CD4-positive, CD25-positive, alpha-beta regulatory T cell (primary cell): ENCODE measurements around the gene CPNE5. TPM values are rescaled to one million over a fixed set of nuclear protein-coding genes. Genes with fewer than 3 reads are reported as not detected.
A peak's percentile ranks its signal among the peaks of the same experiment; 100 is the strongest.

ENCODE experiments used
- ATAC-seq, 2 donors: fragments of 150-1000 bp; cut with Tn5 transposase; one replicate each; pipeline ENCODE4 v1.10.0; 2021; ENCODE audit warnings: low read depth in 2 of 2, moderate number of reproducible peaks in 2 of 2, moderate library complexity in 1 of 2
- DNase-seq, 3 donors: peaks; one replicate each; pipeline versions ENCODE4 v3.0.0 to v3.0.0-alpha.2; 2012 to 2022; ENCODE audit warnings: mixed read lengths in 1 of 3
- H3K27ac ChIP-seq: one replicate; pipeline ENCODE4 v1.7.0; 2013; ENCODE audit warnings: mild to moderate bottlenecking, low read length; ENCODE audit not compliant: insufficient read depth, poor library complexity, severe bottlenecking
- H3K27me3 ChIP-seq: one replicate; pipeline ENCODE4 v1.7.0; 2013; ENCODE audit warnings: low read length; ENCODE audit not compliant: control insufficient read depth, insufficient read depth
- H3K36me3 ChIP-seq: one replicate; pipeline ENCODE4 v1.7.0; 2013; ENCODE audit warnings: mild to moderate bottlenecking, low read length, moderate library complexity; ENCODE audit not compliant: control insufficient read depth, insufficient read depth
- H3K4me1 ChIP-seq: 2 replicates; pipeline ENCODE4 v1.7.0; 2013; ENCODE audit warnings: mild to moderate bottlenecking, low read length; ENCODE audit not compliant: insufficient read depth, control insufficient read depth, poor library complexity, severe bottlenecking
- H3K4me3 ChIP-seq: one replicate; pipeline ENCODE4 v1.7.0; 2013; ENCODE audit warnings: low read depth, mild to moderate bottlenecking, low read length, moderate library complexity
- H3K9me3 ChIP-seq, 2 experiments: 1 replicate in 1 of 2; 2 replicates in 1 of 2; pipeline ENCODE4 v1.7.0; 2013; ENCODE audit warnings: low read length in 2 of 2, mild to moderate bottlenecking in 1 of 2, moderate library complexity in 1 of 2; ENCODE audit not compliant: control insufficient read depth in 2 of 2
- H3K27ac Mint-ChIP-seq, 3 donors: one replicate each; pipeline ENCODE4 v1.8.0; 2020 to 2022; ENCODE audit warnings: mild to moderate bottlenecking in 3 of 3, mixed read lengths in 3 of 3, moderate library complexity in 2 of 3
- H3K27me3 Mint-ChIP-seq: one replicate; pipeline ENCODE4 v1.8.0; 2022; ENCODE audit warnings: mild to moderate bottlenecking, mixed read lengths
- H3K36me3 Mint-ChIP-seq: one replicate; pipeline ENCODE4 v1.8.0; 2020; ENCODE audit warnings: mixed read lengths
- H3K4me1 Mint-ChIP-seq, 4 donors: one replicate each; pipeline ENCODE4 v1.8.0; 2020 to 2022; ENCODE audit warnings: mixed read lengths in 4 of 4, mild to moderate bottlenecking in 1 of 4
- H3K4me3 Mint-ChIP-seq, 4 donors: one replicate each; pipeline ENCODE4 v1.8.0; 2020 to 2022; ENCODE audit warnings: mild to moderate bottlenecking in 4 of 4, mixed read lengths in 4 of 4, moderate library complexity in 3 of 4
- H3K9me3 Mint-ChIP-seq, 7 donors: one replicate each; pipeline ENCODE4 v1.8.0; 2020 to 2022; ENCODE audit warnings: mixed read lengths in 7 of 7, mild to moderate bottlenecking in 3 of 7, moderate library complexity in 2 of 7
- polyA plus RNA-seq, 4 donors: library from polyadenylated mRNA; unstranded; fragments of 300-500 nt; fragmentation: Illumina TruSeq; gene quantifications; one replicate each; pipeline ENCODE4 v1.2.3, GENCODE V29; 2021
- total RNA-seq: library from RNA; stranded (reverse); gene quantifications from one replicate; pipeline ENCODE4 v1.2.3, GENCODE V29; 2022

Gene CPNE5
- total and polyA plus RNA-seq, 5 donors from 2014 or later = 0.16 to 4.3 (median 0.83) TPM

DNA sequence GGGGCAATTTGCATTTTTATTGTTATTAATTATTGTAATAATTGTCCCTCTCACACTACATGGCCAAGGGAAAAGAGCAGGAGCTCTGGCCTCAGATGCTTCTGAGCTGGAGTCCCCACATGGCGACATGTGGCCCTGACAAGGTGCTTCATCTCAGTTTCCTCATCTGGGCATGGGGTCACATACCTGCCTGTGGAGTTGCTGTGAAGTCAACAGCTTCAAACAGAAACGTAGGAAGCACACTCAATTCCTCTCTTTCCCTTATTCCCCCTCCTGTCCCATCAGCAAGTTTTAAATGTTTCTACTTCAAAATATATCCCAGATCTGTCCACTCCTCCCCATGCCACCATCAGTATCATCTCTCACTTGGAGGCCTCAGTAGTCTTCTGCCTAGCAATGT is 8.7 kb downstream of the CPNE5 start:
- Histone ChIP-seq H3K27me3 (no peaks in the 10 kb centered on the region), H3K9me3 (no peaks in the 10 kb centered on the region), H3K4me1 (no peaks in the 10 kb centered on the region), H3K27ac (no peak overlapping the region), H3K4me3 (no peak overlapping the region), H3K36me3 (no peaks in the 10 kb centered on the region)
- H3K36me3 Mint-ChIP-seq = no peaks in the 10 kb centered on the region
- no peaks in the 10 kb centered on the region for H3K9me3 Mint-ChIP-seq
- H3K27me3 Mint-ChIP-seq = peaks cover 20% of the 10 kb centered on the region
- DNase-seq = no peak
- peaks cover 0 to 3% (median 0%) of the 10 kb centered on the region in 4 donors for H3K4me1 Mint-ChIP-seq
- H3K4me3 Mint-ChIP-seq = no peak overlapping the region
- ATAC-seq = no peak
- H3K27ac Mint-ChIP-seq = no peak overlapping the region

DNA sequence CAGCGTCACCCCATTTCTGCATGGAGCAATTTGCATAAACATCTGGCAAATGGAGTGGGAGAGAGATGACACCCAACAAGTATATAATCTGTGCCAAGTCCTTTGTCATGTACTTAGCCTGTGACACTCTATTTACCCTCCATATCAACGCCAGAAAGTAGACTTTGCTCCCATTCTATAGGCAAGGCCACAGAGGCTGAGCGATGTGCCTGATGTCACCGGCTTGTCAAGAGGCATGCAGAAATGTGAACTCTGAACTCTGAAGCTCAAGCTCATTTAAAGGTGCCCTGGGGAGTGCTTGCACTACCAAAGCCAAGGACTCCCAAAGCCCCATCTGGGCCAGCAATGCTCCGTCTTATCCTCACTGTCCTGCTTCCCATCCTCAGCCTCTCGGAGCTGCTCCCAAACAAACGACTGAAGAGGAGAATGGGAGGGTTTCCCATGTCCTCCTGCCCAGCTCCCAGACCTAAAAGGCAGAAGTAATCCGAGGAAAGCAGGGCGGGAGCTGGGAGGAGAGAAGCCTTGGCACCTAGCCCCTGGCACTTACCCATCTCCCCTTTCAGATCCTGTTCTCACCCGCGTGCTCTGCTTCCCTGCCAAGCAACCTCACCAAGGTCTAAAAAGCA is 9.2 kb downstream of the CPNE5 start:
- no peak overlapping the region for H3K27ac ChIP-seq
- ATAC-seq (no peak), DNase-seq (no peak)
- H3K27ac Mint-ChIP-seq = no peak overlapping the region
- H3K4me3 ChIP-seq = no peak overlapping the region
- no peaks in the 10 kb centered on the region for H3K9me3 ChIP-seq
- H3K9me3 Mint-ChIP-seq = no peaks in the 10 kb centered on the region
- H3K4me1 Mint-ChIP-seq = peaks cover 0 to 3% (median 0%) of the 10 kb centered on the region in 4 donors
- no peaks in the 10 kb centered on the region for H3K27me3 ChIP-seq
- H3K36me3 ChIP-seq = no peaks in the 10 kb centered on the region
- peaks cover 17% of the 10 kb centered on the region for H3K27me3 Mint-ChIP-seq
- no peaks in the 10 kb centered on the region for H3K4me1 ChIP-seq
- H3K36me3 Mint-ChIP-seq = no peaks in the 10 kb centered on the region
- no peak overlapping the region for H3K4me3 Mint-ChIP-seq

DNA sequence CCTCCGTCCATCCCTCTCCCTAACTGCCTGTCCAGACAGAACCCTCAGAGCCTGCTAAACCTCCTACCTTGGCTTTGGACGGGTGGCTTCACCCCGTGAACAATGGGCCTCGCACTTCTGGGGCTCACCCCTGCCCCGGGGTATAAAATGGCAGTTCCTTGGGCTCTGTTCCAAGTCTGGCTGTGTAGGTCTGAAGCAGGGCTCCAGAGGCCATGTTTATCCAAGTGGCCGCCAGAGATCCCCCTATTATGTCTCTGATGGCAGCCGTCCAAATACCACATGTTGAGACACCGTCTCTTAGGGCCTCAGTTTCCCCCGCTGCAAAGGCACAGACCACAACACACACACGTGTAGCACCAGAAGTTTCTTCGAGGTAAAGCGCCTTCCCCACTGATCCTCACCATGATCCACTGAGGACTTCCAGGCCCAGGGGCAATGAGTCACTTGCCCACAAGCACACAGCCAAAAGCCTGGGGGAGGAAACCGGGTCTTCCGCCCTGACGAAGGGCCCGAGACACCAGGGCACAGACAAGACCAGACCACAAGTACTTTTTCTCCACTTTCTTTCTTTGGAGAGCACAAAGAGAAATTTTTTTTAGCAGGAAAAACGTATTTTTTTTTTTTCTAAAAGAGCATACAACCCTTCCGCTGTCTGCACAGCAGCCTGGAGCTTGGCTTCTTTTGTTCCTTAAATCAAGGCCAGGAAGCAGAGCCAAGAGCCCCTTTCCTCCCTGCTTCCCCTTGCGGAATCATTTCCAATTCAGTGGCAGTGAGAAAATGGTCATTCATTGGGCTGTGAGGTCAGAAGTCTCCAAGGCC is 11.8 kb downstream of the CPNE5 start:
- no peak overlapping the region for H3K4me3 Mint-ChIP-seq
- no peak overlapping the region for H3K27ac Mint-ChIP-seq
- H3K36me3 Mint-ChIP-seq = no peaks in the 10 kb centered on the region
- Histone ChIP-seq H3K9me3 (no peaks in the 10 kb centered on the region), H3K27ac (no peak overlapping the region), H3K36me3 (no peaks in the 10 kb centered on the region), H3K4me1 (no peaks in the 10 kb centered on the region), H3K4me3 (no peak overlapping the region), H3K27me3 (no peaks in the 10 kb centered on the region)
- no peaks in the 10 kb centered on the region for H3K9me3 Mint-ChIP-seq
- peaks cover 0 to 3% (median 0%) of the 10 kb centered on the region in 4 donors for H3K4me1 Mint-ChIP-seq
- DNase-seq (peak in 1 of 3 donors; percentile 25), ATAC-seq (peak in 1 of 2 donors; percentile 40)
- H3K27me3 Mint-ChIP-seq = peaks cover 17% of the 10 kb centered on the region

DNA sequence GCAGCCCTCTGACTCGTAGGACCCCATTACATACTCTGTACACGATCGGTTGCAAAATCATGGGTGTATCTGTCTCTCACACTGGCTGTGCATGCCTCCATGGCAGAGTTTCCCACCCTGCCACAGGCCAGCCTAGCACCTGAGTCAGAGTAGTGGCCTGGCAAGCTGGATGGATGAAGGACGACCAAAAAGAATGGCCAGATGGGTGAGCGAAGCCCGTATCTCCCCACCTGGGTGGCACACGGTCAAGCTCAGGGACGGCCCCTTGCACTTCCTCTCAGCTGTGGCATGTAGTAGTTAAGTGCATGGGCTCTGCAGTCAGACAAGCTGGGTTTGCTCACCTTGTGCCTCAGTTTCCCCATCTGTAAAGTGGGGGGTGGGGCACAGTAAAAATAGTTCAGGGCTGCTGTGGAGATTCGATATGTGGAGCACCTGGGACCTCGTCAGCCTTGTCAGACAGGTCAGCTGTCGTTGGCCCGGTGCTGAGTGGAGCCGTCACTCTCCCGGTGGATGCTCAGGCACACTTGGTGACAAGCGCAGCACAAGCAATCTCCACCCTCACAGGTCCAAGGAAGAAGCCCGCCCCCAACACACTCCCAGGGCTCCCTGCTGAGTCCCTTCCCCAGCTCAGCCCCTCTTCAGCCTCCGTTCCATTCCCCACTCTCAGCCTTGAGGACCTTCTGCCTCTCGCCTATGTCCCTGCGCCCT is 12.6 kb downstream of the CPNE5 start:
- no peaks in the 10 kb centered on the region for H3K9me3 ChIP-seq
- H3K4me3 ChIP-seq = no peak overlapping the region
- H3K4me1 Mint-ChIP-seq = peaks cover 0 to 3% (median 0%) of the 10 kb centered on the region in 4 donors
- H3K27me3 Mint-ChIP-seq = peaks cover 18% of the 10 kb centered on the region
- ATAC-seq (no peak), DNase-seq (no peak)
- no peaks in the 10 kb centered on the region for H3K36me3 Mint-ChIP-seq
- H3K27me3 ChIP-seq = no peaks in the 10 kb centered on the region
- H3K27ac Mint-ChIP-seq = no peak overlapping the region
- H3K36me3 ChIP-seq = no peaks in the 10 kb centered on the region
- H3K27ac ChIP-seq = no peak overlapping the region
- H3K4me1 ChIP-seq = no peaks in the 10 kb centered on the region
- H3K4me3 Mint-ChIP-seq = no peak overlapping the region
- no peaks in the 10 kb centered on the region for H3K9me3 Mint-ChIP-seq

DNA sequence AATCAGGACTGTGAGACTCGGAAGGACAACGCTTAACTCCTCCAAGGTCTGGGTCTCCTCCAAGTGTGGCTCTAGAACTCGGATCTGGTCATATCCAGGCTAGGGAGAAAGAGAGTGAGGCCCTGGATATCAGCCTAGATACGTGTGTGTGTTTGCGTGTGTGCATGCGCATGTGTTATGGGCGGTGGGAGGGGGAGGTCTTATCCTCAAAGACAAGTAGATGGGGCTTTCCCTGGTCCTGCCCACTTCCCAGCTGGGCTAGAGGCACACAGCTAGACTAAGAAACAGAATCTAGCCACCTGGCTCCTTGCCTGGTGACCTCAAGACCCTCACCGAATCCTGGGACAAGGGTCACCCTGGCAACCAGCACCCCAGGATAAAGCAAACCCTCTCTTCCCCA is 13.2 kb downstream of the CPNE5 start:
- Histone ChIP-seq H3K27me3 (no peaks in the 10 kb centered on the region), H3K4me1 (no peaks in the 10 kb centered on the region), H3K36me3 (no peaks in the 10 kb centered on the region), H3K27ac (no peak overlapping the region), H3K9me3 (no peaks in the 10 kb centered on the region), H3K4me3 (no peak overlapping the region)
- H3K27me3 Mint-ChIP-seq = peaks cover 17% of the 10 kb centered on the region
- peaks cover 0 to 3% (median 0%) of the 10 kb centered on the region in 4 donors for H3K4me1 Mint-ChIP-seq
- H3K36me3 Mint-ChIP-seq = no peaks in the 10 kb centered on the region
- DNase-seq (no peak), ATAC-seq (no peak)
- no peak overlapping the region for H3K4me3 Mint-ChIP-seq
- H3K9me3 Mint-ChIP-seq = no peaks in the 10 kb centered on the region
- H3K27ac Mint-ChIP-seq = no peak overlapping the region

DNA sequence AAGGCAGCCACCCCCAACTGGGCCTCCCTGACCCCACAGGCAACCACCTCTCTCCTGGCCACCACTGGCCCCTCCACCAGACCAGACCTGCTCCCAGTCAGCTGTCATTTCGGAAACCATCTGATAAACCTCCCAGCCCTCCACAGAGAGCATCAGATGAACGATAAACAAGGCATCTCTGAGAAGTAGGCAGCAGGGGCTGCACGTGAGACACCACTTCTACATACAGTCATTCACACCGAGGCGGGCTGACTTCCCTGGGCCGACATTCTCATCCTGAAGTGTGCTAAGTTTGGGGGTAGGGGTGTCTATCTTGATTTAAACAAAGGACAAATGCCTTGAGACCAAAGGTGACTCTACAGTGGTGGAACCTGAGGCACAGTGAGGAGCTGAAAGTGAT is 13.8 kb downstream of the CPNE5 start:
- no peaks in the 10 kb centered on the region for H3K36me3 Mint-ChIP-seq
- ATAC-seq = no peak
- no peak for DNase-seq
- peaks cover 0 to 3% (median 0%) of the 10 kb centered on the region in 4 donors for H3K4me1 Mint-ChIP-seq
- Histone ChIP-seq H3K9me3 (no peaks in the 10 kb centered on the region), H3K27ac (no peak overlapping the region), H3K4me3 (no peak overlapping the region), H3K4me1 (no peaks in the 10 kb centered on the region), H3K27me3 (no peaks in the 10 kb centered on the region), H3K36me3 (no peaks in the 10 kb centered on the region)
- no peaks in the 10 kb centered on the region for H3K9me3 Mint-ChIP-seq
- H3K4me3 Mint-ChIP-seq = no peak overlapping the region
- peaks cover 17% of the 10 kb centered on the region for H3K27me3 Mint-ChIP-seq
- no peak overlapping the region for H3K27ac Mint-ChIP-seq

DNA sequence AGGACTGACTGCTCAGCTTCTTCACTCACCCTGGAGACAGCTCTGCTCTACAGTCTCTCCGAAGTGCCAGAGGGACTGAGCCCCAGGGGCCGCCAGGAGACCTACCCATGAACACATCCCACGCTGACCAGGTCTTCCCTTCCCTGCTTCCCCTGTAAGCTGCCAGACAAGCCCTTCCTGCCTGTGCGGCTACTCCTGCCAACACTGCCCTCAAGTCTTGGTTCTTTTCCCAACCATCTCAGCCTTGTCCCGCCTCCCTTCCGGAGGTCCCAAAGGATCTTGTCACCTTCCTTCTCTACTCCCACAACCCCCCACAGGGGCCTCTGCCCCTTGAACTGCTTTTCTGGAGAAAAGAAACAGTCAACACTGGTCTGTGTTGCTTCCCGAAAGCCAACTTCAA is 15.0 kb downstream of the CPNE5 start:
- H3K36me3 Mint-ChIP-seq = no peaks in the 10 kb centered on the region
- no peak overlapping the region for H3K27ac Mint-ChIP-seq
- H3K4me1 Mint-ChIP-seq = peaks cover 0 to 3% (median 0%) of the 10 kb centered on the region in 4 donors
- no peaks in the 10 kb centered on the region for H3K4me1 ChIP-seq
- H3K4me3 ChIP-seq = no peak overlapping the region
- no peak overlapping the region for H3K4me3 Mint-ChIP-seq
- no peaks in the 10 kb centered on the region for H3K9me3 ChIP-seq
- no peak for DNase-seq
- H3K27me3 ChIP-seq = no peaks in the 10 kb centered on the region
- ATAC-seq = no peak
- peaks cover 26% of the 10 kb centered on the region for H3K27me3 Mint-ChIP-seq
- H3K27ac ChIP-seq = no peak overlapping the region
- H3K9me3 Mint-ChIP-seq = no peaks in the 10 kb centered on the region
- H3K36me3 ChIP-seq = no peaks in the 10 kb centered on the region
